HL-60 (cell line): ENCODE measurements around the gene PRDM2.
A peak's percentile ranks its signal among the peaks of the same experiment; 100 is the strongest.

Experiments used
- DNase-seq, 2 experiments: peaks; one replicate each; pipeline ENCODE4 v3.0.0-alpha.2; 2010 to 2020; ENCODE audit warnings: low read depth in 1 of 2, low spot score in 1 of 2
- H3K27ac ChIP-seq: fragments of 250-450 bp; sonication (Bioruptor Pico); replicated peaks from 2 replicates; pipeline ENCODE4 v1.5.1; 2020; ENCODE audit warnings: mild to moderate bottlenecking, moderate library complexity
- H3K27me3 ChIP-seq: fragments of 250-450 bp; sonication (Bioruptor Pico); 2 replicates; pipeline ENCODE4 v1.5.1; 2021; ENCODE audit warnings: mild to moderate bottlenecking, moderate library complexity; ENCODE audit not compliant: insufficient read depth, poor library complexity, severe bottlenecking
- H3K4me3 ChIP-seq: replicated peaks from 2 replicates; pipeline ENCODE4 v1.5.1; 2011; ENCODE audit warnings: mild to moderate bottlenecking, control low read depth, low read length; ENCODE audit not compliant: insufficient read depth
- GABPA ChIP-seq: IDR thresholded peaks from 2 replicates; pipeline ENCODE4 v1.6.1; 2012; ENCODE audit warnings: low read depth
- POLR2AphosphoS5 ChIP-seq: IDR thresholded peaks from 2 replicates; pipeline ENCODE4 v1.6.1; 2012; ENCODE audit warnings: low read depth
- REST ChIP-seq: IDR thresholded peaks from 2 replicates; pipeline ENCODE4 v1.6.1; 2012; ENCODE audit warnings: low read depth; ENCODE audit not compliant: insufficient replicate concordance
- SPI1 ChIP-seq: IDR thresholded peaks from 2 replicates; pipeline ENCODE4 v1.6.1; 2012; ENCODE audit warnings: low read depth, mild to moderate bottlenecking, borderline replicate concordance
- TF ChIP-seq, protein P1 (sequence below): IDR thresholded peaks from one replicate; pipeline ENCODE4 v1.5.1; 2011; ENCODE audit warnings: low read length, control low read depth, inconsistent platforms; ENCODE audit not compliant: insufficient read depth

PRDM2 gene

GRCh38 chr1:13723810-13724209 is 23.8 kb downstream of the PRDM2 start:
- Histone ChIP-seq H3K27ac (peak overlapping the region; percentile 86), H3K27me3 (no peaks in the 10 kb centered on the region), H3K4me3 (no peak overlapping the region)
- peak; percentile 90 for TF ChIP-seq POLR2AphosphoS5
- TF ChIP-seq, protein P1, sequence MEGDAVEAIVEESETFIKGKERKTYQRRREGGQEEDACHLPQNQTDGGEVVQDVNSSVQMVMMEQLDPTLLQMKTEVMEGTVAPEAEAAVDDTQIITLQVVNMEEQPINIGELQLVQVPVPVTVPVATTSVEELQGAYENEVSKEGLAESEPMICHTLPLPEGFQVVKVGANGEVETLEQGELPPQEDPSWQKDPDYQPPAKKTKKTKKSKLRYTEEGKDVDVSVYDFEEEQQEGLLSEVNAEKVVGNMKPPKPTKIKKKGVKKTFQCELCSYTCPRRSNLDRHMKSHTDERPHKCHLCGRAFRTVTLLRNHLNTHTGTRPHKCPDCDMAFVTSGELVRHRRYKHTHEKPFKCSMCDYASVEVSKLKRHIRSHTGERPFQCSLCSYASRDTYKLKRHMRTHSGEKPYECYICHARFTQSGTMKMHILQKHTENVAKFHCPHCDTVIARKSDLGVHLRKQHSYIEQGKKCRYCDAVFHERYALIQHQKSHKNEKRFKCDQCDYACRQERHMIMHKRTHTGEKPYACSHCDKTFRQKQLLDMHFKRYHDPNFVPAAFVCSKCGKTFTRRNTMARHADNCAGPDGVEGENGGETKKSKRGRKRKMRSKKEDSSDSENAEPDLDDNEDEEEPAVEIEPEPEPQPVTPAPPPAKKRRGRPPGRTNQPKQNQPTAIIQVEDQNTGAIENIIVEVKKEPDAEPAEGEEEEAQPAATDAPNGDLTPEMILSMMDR = no peak
- no peak for TF ChIP-seq SPI1
- no peak; the same call in 1 of the 2 replicates for TF ChIP-seq GABPA
- TF ChIP-seq REST = peak; percentile 57
- peak; percentile 87 to 94 for DNase-seq

DNA sequence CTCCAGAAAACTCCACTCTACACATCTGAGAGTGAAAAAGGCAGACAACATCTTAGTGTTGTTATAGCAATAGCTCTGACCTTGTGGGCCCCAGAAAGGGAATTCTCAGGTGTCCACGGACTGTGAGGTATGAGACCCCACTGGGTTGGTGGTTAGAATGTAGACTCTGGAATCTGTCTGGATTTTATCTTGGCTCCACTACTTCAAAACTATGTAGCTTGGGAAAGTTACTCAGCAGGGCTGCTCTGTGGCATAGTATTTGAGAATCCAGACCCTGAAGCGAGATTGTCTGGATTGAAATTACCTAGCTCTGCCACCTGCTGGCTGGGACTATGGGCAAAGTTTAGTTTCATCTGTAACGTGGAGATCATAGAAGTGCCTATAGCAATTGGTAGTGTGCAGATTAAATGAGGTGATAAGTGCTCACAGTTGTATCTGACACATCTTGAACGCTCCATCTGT is 25.8 kb downstream of the PRDM2 start:
- peak in 1 of 2 experiments; percentile 72 for DNase-seq

DNA sequence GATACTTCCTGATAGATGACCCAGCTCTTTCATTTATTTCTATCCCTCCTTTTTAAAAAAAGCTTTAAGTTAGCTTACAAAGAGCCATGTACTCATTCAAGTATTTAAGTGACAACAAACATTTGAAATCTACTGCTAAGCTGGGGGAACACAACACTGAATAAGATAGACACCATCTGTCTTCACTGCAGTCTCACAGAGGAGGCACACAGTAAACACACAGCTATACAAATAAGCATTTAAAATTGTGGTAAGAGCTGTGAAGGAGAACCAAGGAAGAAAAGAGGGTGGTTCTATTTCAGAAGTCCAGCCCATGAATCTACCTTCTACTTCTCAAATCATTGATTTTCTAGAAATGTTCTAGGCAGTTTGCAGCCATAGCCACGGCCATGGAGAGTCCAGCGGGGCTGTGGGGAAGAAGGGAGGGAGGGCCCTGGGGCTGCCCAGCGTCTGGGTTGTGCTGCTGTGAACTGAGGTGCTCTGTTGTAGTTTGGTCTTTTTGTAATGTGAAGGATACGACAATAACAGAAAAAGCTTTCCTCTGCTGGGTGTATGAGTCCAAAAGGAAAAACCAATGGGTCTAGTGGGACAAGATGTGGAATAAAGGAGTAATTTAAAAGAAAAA is 28.2 kb downstream of the PRDM2 start:
- H3K4me3 ChIP-seq = no peak overlapping the region
- H3K27me3 ChIP-seq = no peaks in the 10 kb centered on the region
- H3K27ac ChIP-seq = no peak overlapping the region
- TF ChIP-seq REST = no peak
- TF ChIP-seq POLR2AphosphoS5 = no peak
- no peak for TF ChIP-seq GABPA
- no peak for TF ChIP-seq SPI1
- TF ChIP-seq, protein P1 = no peak
- no peak for DNase-seq

More for the DNA sequence above, 25.8 kb downstream of the PRDM2 start:
- Histone ChIP-seq H3K27ac (peak overlapping the region; percentile 86), H3K4me3 (no peak overlapping the region), H3K27me3 (no peaks in the 10 kb centered on the region)
- TF ChIP-seq SPI1 (no peak), REST (no peak), GABPA (no peak), POLR2AphosphoS5 (no peak)
- TF ChIP-seq, protein P1 = peak; percentile 40
